K562 (cell line): Measurements from ENCODE around the gene SMG7. TPM values are rescaled to one million over a fixed set of nuclear protein-coding genes. Genes with fewer than 3 reads are reported as not detected.

Experiments used
- ADNP ChIP-seq: fragments of 200-800 bp; sonication (Bioruptor generic); IDR thresholded peaks from 2 replicates; pipeline ENCODE4 v1.6.1; 2016; ENCODE audit warnings: missing genetic modification characterization, missing compliant biosample characterization
- CBX5 ChIP-seq: IDR thresholded peaks from 2 replicates; pipeline ENCODE4 v1.6.1; 2014; ENCODE audit warnings: low read depth, borderline replicate concordance
- ESRRB ChIP-seq: fragments of 250-450 bp; sonication (Bioruptor Pico); IDR thresholded peaks from 2 replicates; pipeline ENCODE4 v1.5.0; 2020; ENCODE audit warnings: mild to moderate bottlenecking, moderate library complexity, borderline replicate concordance
- GTF2F1 ChIP-seq: IDR thresholded peaks from 2 replicates; pipeline ENCODE4 v1.6.1; 2011; ENCODE audit warnings: low read depth, low read length, improper control_type of control experiment
- KLF16 ChIP-seq: IDR thresholded peaks from 2 replicates; pipeline ENCODE4 v1.6.1; 2016; ENCODE audit warnings: antibody characterized with exemption
- LEF1 ChIP-seq: fragments of 450-650 bp; IDR thresholded peaks from 2 replicates; pipeline ENCODE4 v1.6.1; 2016; ENCODE audit warnings: mild to moderate bottlenecking
- NELFE ChIP-seq: IDR thresholded peaks from 2 replicates; pipeline ENCODE4 v1.6.1; 2011; ENCODE audit warnings: mild to moderate bottlenecking; ENCODE audit not compliant: insufficient read depth, insufficient read length
- PHF21A ChIP-seq: fragments of 450-650 bp; IDR thresholded peaks from 2 replicates; pipeline ENCODE4 v1.6.1; 2017; ENCODE audit warnings: low read depth, borderline replicate concordance
- POU5F1 ChIP-seq: fragments of 150-350 bp; IDR thresholded peaks from 2 replicates; pipeline ENCODE4 v1.6.1; 2014; ENCODE audit warnings: borderline replicate concordance, low read length, low read depth, mild to moderate bottlenecking; ENCODE audit not compliant: partially characterized antibody
- PRPF4 ChIP-seq: fragments of 200-400 bp; formaldehyde crosslinking; IDR thresholded peaks from one replicate; pipeline ENCODE4 v1.6.1; 2017; ENCODE audit warnings: low read length, low read depth, mild to moderate bottlenecking; ENCODE audit not compliant: insufficient read depth, poor library complexity, severe bottlenecking
- SAP30 ChIP-seq: fragments of 200-600 bp; sonication (generic); IDR thresholded peaks from 2 replicates; pipeline ENCODE4 v1.6.1; 2012; ENCODE audit warnings: borderline replicate concordance, low read depth, mild to moderate bottlenecking, moderate library complexity, low read length, control low read depth, inconsistent platforms; ENCODE audit not compliant: insufficient read depth, poor library complexity, severe bottlenecking
- TCF7 ChIP-seq: sonication (generic); IDR thresholded peaks from 2 replicates; pipeline ENCODE4 v1.6.1; 2016; ENCODE audit warnings: antibody characterized with exemption, borderline replicate concordance
- ZBED1 ChIP-seq: IDR thresholded peaks from 2 replicates; pipeline ENCODE4 v1.6.1; 2014
- ZBTB33 ChIP-seq: sonication (generic); formaldehyde crosslinking; IDR thresholded peaks from 2 replicates; pipeline ENCODE4 v1.8.1; 2023; ENCODE audit warnings: mild to moderate bottlenecking, missing genetic modification reagents
- ZNF212 ChIP-seq: fragments of 450-650 bp; formaldehyde crosslinking; IDR thresholded peaks from 2 replicates; pipeline ENCODE4 v1.4.0; 2020; ENCODE audit warnings: mild to moderate bottlenecking
- ZNF354B ChIP-seq: fragments of 250-450 bp; sonication (Bioruptor Pico); IDR thresholded peaks from 2 replicates; pipeline ENCODE4 v1.4.0; 2020
- ZNF512 ChIP-seq: IDR thresholded peaks from 2 replicates; pipeline ENCODE4 v1.6.1; 2016; ENCODE audit warnings: missing genetic modification characterization, missing compliant biosample characterization
- ZNF668 ChIP-seq: fragments of 250-450 bp; sonication (Bioruptor Pico); IDR thresholded peaks from 2 replicates; pipeline ENCODE4 v1.8.0; 2022; ENCODE audit warnings: mild to moderate bottlenecking, inconsistent platforms
- polyA plus RNA-seq, 8 experiments: library from polyadenylated mRNA; depleted of rRNA in 4 of 8; stranded (reverse) in 5 of 8; unstranded in 3 of 8; fragments of >200 nt; fragmentation: Nextera tagmentation in 2 of 8; fragmentation: Illumina TruSeq in 1 of 8; extraction: Ambion mirVana in 2 of 8; extraction: Trizol in 1 of 8; gene quantifications; 2 replicates each; pipeline versions ENCODE4 v1.2.1 to v1.2.3, GENCODE V29; 2011 to 2014; ENCODE audit warnings: inconsistent platforms in 1 of 8, missing spikeins in 1 of 8
- total RNA-seq, 7 experiments: library from RNA; depleted of rRNA in 6 of 7; stranded (reverse); fragments of >200 nt in 6 of 7; fragmentation: Illumina TruSeq in 2 of 7; extraction: Trizol in 2 of 7; gene quantifications; 2 replicates each; pipeline versions ENCODE4 v1.2.1 to v1.2.3, GENCODE V29; 2011 to 2021; ENCODE audit warnings: low replicate concordance in 1 of 7
- TF ChIP-seq, protein P1 (sequence below), 2 experiments: fragments of 450-650 bp in 1 of 2; sonication (generic) in 1 of 2; formaldehyde crosslinking; conservative IDR thresholded peaks; 2 replicates each; pipeline versions ENCODE4 v1.4.0 to v1.8.1; 2020 to 2022; ENCODE audit warnings: mild to moderate bottlenecking in 1 of 2, missing genetic modification reagents in 1 of 2
- TF ChIP-seq, protein P2 (sequence below): fragments of 200-800 bp; sonication (Bioruptor generic); IDR thresholded peaks from 2 replicates; pipeline ENCODE4 v1.6.1; 2017; ENCODE audit warnings: missing genetic modification characterization, missing compliant biosample characterization
- TF ChIP-seq, protein P3 (sequence below): fragments of 450-650 bp; formaldehyde crosslinking; IDR thresholded peaks from 2 replicates; pipeline ENCODE4 v1.4.0; 2022; ENCODE audit warnings: missing genetic modification characterization

Gene SMG7
- total and polyA plus RNA-seq, 9 of the 15 experiments (the other 6 are each of a cell fraction or from before 2014, with no cell fraction given) = 12.4 to 74.6 (median 29.0) TPM

DNA sequence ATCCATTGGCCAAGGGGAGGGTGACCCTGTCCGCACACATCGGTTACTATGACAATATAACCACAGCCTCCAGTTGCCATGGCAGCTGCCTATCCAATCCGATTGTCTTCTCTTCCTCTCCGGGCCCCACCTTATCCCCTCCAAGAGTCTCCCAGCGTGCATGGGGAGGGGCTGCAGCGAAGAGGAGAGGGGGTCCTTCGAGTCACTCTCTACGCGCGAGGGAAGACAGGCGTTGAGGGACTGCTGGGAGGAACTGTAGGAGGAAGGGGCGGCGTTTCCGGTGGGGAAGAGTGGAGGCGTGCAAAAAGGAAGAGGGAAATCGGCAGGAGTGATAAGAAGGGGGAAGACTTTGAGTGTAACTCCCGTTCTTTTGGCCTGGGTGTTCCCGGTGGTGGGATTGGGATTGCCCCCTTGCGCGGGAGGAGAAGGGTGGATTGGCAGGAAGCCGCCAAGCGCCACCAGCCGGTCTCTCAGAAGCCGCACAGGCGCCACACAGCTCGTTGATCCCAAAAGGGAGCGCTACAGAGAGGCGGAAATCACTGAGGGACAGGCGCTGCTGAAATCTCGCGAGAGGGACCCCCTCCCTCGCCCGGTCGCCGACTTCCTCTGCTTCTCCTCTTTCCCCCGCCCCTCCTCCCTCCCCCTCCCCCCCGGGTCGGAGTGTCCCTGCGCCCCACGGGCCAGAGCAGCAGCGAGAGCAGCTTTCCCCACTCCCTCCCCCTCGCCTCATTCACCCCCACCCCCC is 384 bp upstream of the SMG7 start (continued):
- TF ChIP-seq KLF16 (no peak), ZBED1 (peak; percentile 85; the same call in 1 of the 2 replicates), ZNF512 (tag) (no peak), PHF21A (peak; percentile 93; the same call in 1 of the 2 replicates), ESRRB (no peak), PRPF4 (no peak), LEF1 (peak; percentile 64; the same call in 1 of the 2 replicates), POU5F1 (peak; percentile 70), TCF7 (no peak), GTF2F1 (peak; percentile 80), ADNP (tag) (no peak), ZBTB33 (peak; percentile 47; the same call in 1 of the 2 replicates), SAP30 (peak; percentile 77), ZNF354B (CRISPR knock-in tag) (no peak), NELFE (no peak), ZNF668 (no peak), ZNF212 (no peak), CBX5 (no peak)
- TF ChIP-seq, protein P1, sequence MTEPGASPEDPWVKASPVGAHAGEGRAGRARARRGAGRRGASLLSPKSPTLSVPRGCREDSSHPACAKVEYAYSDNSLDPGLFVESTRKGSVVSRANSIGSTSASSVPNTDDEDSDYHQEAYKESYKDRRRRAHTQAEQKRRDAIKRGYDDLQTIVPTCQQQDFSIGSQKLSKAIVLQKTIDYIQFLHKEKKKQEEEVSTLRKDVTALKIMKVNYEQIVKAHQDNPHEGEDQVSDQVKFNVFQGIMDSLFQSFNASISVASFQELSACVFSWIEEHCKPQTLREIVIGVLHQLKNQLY (CRISPR knock-in tag; conservative IDR thresholded peaks at IDR 0.05) = peak in 1 of 2 experiments; percentile 82; a peak in 1 of 4 replicates
- TF ChIP-seq, protein P2, sequence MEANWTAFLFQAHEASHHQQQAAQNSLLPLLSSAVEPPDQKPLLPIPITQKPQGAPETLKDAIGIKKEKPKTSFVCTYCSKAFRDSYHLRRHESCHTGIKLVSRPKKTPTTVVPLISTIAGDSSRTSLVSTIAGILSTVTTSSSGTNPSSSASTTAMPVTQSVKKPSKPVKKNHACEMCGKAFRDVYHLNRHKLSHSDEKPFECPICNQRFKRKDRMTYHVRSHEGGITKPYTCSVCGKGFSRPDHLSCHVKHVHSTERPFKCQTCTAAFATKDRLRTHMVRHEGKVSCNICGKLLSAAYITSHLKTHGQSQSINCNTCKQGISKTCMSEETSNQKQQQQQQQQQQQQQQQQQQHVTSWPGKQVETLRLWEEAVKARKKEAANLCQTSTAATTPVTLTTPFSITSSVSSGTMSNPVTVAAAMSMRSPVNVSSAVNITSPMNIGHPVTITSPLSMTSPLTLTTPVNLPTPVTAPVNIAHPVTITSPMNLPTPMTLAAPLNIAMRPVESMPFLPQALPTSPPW = peak; percentile 99
- TF ChIP-seq, protein P3, sequence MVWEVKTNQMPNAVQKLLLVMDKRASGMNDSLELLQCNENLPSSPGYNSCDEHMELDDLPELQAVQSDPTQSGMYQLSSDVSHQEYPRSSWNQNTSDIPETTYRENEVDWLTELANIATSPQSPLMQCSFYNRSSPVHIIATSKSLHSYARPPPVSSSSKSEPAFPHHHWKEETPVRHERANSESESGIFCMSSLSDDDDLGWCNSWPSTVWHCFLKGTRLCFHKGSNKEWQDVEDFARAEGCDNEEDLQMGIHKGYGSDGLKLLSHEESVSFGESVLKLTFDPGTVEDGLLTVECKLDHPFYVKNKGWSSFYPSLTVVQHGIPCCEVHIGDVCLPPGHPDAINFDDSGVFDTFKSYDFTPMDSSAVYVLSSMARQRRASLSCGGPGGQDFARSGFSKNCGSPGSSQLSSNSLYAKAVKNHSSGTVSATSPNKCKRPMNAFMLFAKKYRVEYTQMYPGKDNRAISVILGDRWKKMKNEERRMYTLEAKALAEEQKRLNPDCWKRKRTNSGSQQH (CRISPR knock-in tag) = peak; percentile 96
